OCI-LY1 (cell line): Measurements from ENCODE around the gene CTXND1.

Experiments
- H2AFZ ChIP-seq: fragments of 200-600 bp; sonication (generic), shearing (Covaris generic); 2 replicates; pipeline ENCODE4 v1.6.0; 2014; ENCODE audit warnings: antibody characterized with exemption, mild to moderate bottlenecking, low read length
- H3F3A ChIP-seq: fragments of 200-600 bp; sonication (generic), shearing (Covaris generic); 2 replicates; pipeline ENCODE4 v1.6.0; 2014; ENCODE audit warnings: mild to moderate bottlenecking, antibody characterized with exemption, low read length, moderate library complexity; ENCODE audit not compliant: insufficient read depth
- H3K27ac ChIP-seq: fragments of 200-600 bp; sonication (generic); 2 replicates; pipeline ENCODE4 v1.5.1; 2014; ENCODE audit warnings: low read length, mixed run types, mild to moderate bottlenecking, low read depth; ENCODE audit not compliant: poor library complexity, severe bottlenecking
- H3K27me3 ChIP-seq: fragments of 200-600 bp; sonication (generic); 2 replicates; pipeline ENCODE4 v1.6.0; 2014; ENCODE audit warnings: antibody characterized with exemption, mild to moderate bottlenecking, low read length, moderate library complexity; ENCODE audit not compliant: insufficient read depth
- H3K36me3 ChIP-seq: fragments of 200-600 bp; sonication (generic); 2 replicates; pipeline ENCODE4 v1.6.1; 2014; ENCODE audit warnings: mild to moderate bottlenecking, antibody characterized with exemption, low read length, moderate library complexity, mixed read lengths; ENCODE audit not compliant: insufficient read depth
- H3K4me1 ChIP-seq: fragments of 200-600 bp; sonication (generic); 2 replicates; pipeline ENCODE4 v1.5.1; 2014; ENCODE audit warnings: mild to moderate bottlenecking, low read length, moderate library complexity; ENCODE audit not compliant: insufficient read depth, severe bottlenecking
- H3K4me2 ChIP-seq: fragments of 200-600 bp; sonication (generic), shearing (Covaris generic); 2 replicates; pipeline ENCODE4 v1.6.1; 2014; ENCODE audit warnings: low read length
- H3K4me3 ChIP-seq: fragments of 200-600 bp; sonication (generic); 2 replicates; pipeline ENCODE4 v1.5.1; 2014; ENCODE audit warnings: low read length, low read depth, mild to moderate bottlenecking, mixed read lengths; ENCODE audit not compliant: poor library complexity, severe bottlenecking
- H3K79me2 ChIP-seq: fragments of 200-600 bp; shearing (Covaris generic); 2 replicates; pipeline ENCODE4 v1.6.1; 2016; ENCODE audit warnings: mixed run types, low read length, mixed read lengths; ENCODE audit not compliant: insufficient read depth
- H3K9ac ChIP-seq: fragments of 200-600 bp; sonication (generic), shearing (Covaris generic); 2 replicates; pipeline ENCODE4 v1.6.1; 2014; ENCODE audit warnings: mild to moderate bottlenecking, low read length, mixed read lengths
- H3K9me2 ChIP-seq: fragments of 200-600 bp; sonication (generic), shearing (Covaris generic); 2 replicates; pipeline ENCODE4 v1.6.1; 2014; ENCODE audit warnings: low read depth, mild to moderate bottlenecking, low read length, mixed read lengths
- H3K9me3 ChIP-seq: fragments of 200-600 bp; shearing (Covaris generic); 2 replicates; pipeline ENCODE4 v1.6.1; 2014; ENCODE audit warnings: low read length, mixed read lengths
- H4K20me1 ChIP-seq: fragments of 200-600 bp; sonication (generic), shearing (Covaris generic); 2 replicates; pipeline ENCODE4 v1.6.0; 2016; ENCODE audit warnings: mild to moderate bottlenecking, low read length; ENCODE audit not compliant: insufficient read depth
- EZH2 ChIP-seq: fragments of 200-600 bp; sonication (generic), shearing (Covaris generic); IDR thresholded peaks from 2 replicates; pipeline ENCODE4 v1.8.0; 2017; ENCODE audit warnings: borderline replicate concordance, mixed run types, mild to moderate bottlenecking, antibody characterized with exemption, low read length, moderate library complexity, mixed read lengths
- TF ChIP-seq, protein P1 (sequence below): fragments of 200-600 bp; sonication (generic), shearing (Covaris generic); IDR thresholded peaks from 2 replicates; pipeline ENCODE4 v1.5.1; 2017; ENCODE audit warnings: mild to moderate bottlenecking, antibody characterized with exemption, low read length, moderate library complexity, mixed read lengths

CTXND1 gene

GRCh38 chr15:80289528-80290495 lies 37.8 kb upstream of the CTXND1 start:
- Histone ChIP-seq H3K4me3 (no peak overlapping the region), H2AFZ (no peak overlapping the region), H3K9ac (no peak overlapping the region), H3K27me3 (no peaks in the 10 kb centered on the region; the same call in 1 of the 2 replicates), H3K4me2 (no peak overlapping the region), H3K9me3 (no peaks in the 10 kb centered on the region), H3F3A (no peaks in the 10 kb centered on the region), H3K79me2 (no peaks in the 10 kb centered on the region), H3K36me3 (no peaks in the 10 kb centered on the region), H4K20me1 (no peaks in the 10 kb centered on the region), H3K27ac (no peak overlapping the region), H3K9me2 (no peaks in the 10 kb centered on the region), H3K4me1 (no peaks in the 10 kb centered on the region)
- no peak for TF ChIP-seq EZH2
- TF ChIP-seq, protein P1, sequence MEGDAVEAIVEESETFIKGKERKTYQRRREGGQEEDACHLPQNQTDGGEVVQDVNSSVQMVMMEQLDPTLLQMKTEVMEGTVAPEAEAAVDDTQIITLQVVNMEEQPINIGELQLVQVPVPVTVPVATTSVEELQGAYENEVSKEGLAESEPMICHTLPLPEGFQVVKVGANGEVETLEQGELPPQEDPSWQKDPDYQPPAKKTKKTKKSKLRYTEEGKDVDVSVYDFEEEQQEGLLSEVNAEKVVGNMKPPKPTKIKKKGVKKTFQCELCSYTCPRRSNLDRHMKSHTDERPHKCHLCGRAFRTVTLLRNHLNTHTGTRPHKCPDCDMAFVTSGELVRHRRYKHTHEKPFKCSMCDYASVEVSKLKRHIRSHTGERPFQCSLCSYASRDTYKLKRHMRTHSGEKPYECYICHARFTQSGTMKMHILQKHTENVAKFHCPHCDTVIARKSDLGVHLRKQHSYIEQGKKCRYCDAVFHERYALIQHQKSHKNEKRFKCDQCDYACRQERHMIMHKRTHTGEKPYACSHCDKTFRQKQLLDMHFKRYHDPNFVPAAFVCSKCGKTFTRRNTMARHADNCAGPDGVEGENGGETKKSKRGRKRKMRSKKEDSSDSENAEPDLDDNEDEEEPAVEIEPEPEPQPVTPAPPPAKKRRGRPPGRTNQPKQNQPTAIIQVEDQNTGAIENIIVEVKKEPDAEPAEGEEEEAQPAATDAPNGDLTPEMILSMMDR = no peak

GRCh38 chr15:80288131-80288530 lies 36.1 kb upstream of the CTXND1 start:
- Histone ChIP-seq H3K9ac (no peak overlapping the region), H2AFZ (no peak overlapping the region), H3K27me3 (no peaks in the 10 kb centered on the region; the same call in 1 of the 2 replicates), H3K36me3 (no peaks in the 10 kb centered on the region), H3K4me2 (no peak overlapping the region), H4K20me1 (no peaks in the 10 kb centered on the region), H3K4me1 (no peaks in the 10 kb centered on the region), H3F3A (no peaks in the 10 kb centered on the region), H3K27ac (no peak overlapping the region), H3K9me3 (no peaks in the 10 kb centered on the region), H3K4me3 (no peak overlapping the region), H3K9me2 (no peaks in the 10 kb centered on the region), H3K79me2 (no peaks in the 10 kb centered on the region)
- no peak for TF ChIP-seq EZH2
- TF ChIP-seq, protein P1 = no peak

DNA sequence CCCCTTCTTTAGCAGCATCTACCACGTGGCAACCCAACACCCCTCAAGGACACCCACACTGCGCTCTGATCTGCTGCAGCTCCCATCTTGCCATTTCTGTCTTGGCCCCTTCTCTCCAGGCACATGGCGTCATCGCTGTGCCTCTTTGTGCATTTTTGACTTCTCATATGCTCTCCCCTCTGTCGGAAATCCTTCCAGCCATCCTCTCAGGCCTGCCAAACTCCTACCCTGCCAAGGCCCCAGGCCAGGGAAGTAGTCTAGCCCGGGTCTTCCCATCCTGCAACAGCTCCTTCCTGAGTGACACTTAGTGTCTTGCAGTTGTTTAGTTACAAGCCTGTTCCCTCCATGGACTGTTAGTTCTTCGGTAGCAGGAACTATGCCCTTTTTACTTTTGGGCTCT lies 34.0 kb upstream of the CTXND1 start:
- H3K4me2 ChIP-seq = no peak overlapping the region
- no peak overlapping the region for H3K9ac ChIP-seq
- H3K4me1 ChIP-seq = no peaks in the 10 kb centered on the region
- H3K27me3 ChIP-seq = no peaks in the 10 kb centered on the region; the same call in 1 of the 2 replicates
- no peak overlapping the region for H3K27ac ChIP-seq
- no peaks in the 10 kb centered on the region for H3K9me3 ChIP-seq
- no peaks in the 10 kb centered on the region for H3F3A ChIP-seq
- no peaks in the 10 kb centered on the region for H3K36me3 ChIP-seq
- H3K79me2 ChIP-seq = no peaks in the 10 kb centered on the region
- H3K4me3 ChIP-seq = no peak overlapping the region
- H2AFZ ChIP-seq = no peak overlapping the region
- no peaks in the 10 kb centered on the region for H3K9me2 ChIP-seq
- no peak for TF ChIP-seq EZH2
- H4K20me1 ChIP-seq = no peaks in the 10 kb centered on the region

DNA sequence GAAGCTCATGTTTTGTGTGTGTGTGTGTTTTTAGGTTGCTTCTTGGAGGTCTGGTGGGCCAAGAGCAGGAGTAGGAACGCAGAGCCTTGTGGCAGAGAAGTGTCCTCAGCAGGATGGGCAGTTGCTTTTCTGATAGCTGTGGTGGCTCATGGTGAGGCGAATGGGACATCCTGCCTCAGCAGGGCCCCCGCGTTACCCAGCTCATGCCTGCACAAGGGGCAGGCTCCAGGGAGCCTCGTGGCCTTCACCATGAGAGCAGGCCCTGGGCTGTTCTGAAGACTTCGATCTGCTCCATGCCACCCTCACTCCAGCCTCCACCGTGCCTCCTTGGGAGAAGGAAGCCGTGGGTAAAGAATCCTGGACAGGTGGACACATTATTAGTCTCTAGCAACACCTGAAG lies 33.4 kb upstream of the CTXND1 start:
- H3K4me2 ChIP-seq = no peak overlapping the region
- no peak overlapping the region for H3K9ac ChIP-seq
- H3F3A ChIP-seq = no peaks in the 10 kb centered on the region
- H3K36me3 ChIP-seq = no peaks in the 10 kb centered on the region
- no peaks in the 10 kb centered on the region for H3K79me2 ChIP-seq
- H4K20me1 ChIP-seq = no peaks in the 10 kb centered on the region
- no peaks in the 10 kb centered on the region for H3K9me3 ChIP-seq
- no peak overlapping the region for H2AFZ ChIP-seq
- no peaks in the 10 kb centered on the region for H3K4me1 ChIP-seq
- no peak overlapping the region for H3K4me3 ChIP-seq
- no peaks in the 10 kb centered on the region; the same call in 1 of the 2 replicates for H3K27me3 ChIP-seq
- H3K9me2 ChIP-seq = no peaks in the 10 kb centered on the region
- TF ChIP-seq EZH2 = no peak
- TF ChIP-seq, protein P1 = no peak
- H3K27ac ChIP-seq = no peak overlapping the region
